CD4-positive, alpha-beta T cell treated with Interleukin-2 at 100 ng/mL for 4 hours (primary cell): ENCODE data around the gene FN3KRP.

Experiments used
- DNase-seq: peaks from one replicate; pipeline ENCODE4 v3.0.0-alpha.2; 2020; ENCODE audit warnings: low spot score

Gene FN3KRP

DNA sequence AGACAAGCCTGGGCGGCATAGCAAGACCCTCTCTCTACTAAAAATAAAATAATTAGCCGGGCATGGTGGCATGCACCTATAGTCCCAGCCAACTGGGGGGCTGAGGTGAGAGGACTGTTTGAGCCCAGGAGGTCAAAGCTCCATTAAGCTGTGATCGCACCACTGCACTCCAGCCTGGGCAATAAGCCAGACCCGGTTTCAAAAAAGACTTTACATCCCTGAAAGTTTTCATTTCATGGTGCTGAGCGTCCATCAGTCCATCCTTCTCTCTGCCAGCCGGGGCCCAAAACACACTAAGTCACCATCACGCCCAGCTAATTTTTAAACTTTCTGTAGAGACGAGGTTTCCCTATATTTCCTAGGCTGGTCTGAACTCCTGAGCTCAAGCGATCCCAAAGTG lies 28.6 kb upstream of the FN3KRP start:
- DNase-seq = no peak

DNA sequence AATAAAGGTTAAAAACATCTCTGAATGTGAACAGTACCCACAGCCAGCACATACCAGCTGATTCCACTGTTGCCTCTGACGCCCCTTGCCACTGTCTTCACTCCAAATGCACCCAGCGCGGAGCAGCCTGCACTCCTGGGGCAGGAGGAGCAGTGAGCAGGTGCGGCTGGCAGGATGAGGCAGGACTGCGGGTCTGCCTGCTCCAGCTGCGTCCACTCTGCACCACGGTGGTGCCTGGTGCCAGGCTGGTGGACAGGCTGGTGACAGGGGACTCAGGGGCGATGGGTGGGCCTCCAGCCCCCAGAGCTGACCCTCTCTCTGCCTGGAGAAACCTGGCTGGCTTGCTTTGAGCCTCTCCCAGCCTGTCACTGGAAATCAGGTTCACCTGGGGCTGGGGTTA lies 27.4 kb upstream of the FN3KRP start:
- no peak for DNase-seq

- DNase-seq = no peak
Measured at GRCh38 chr17:82690786-82691489, 25.6 kb upstream of the FN3KRP start.

DNA sequence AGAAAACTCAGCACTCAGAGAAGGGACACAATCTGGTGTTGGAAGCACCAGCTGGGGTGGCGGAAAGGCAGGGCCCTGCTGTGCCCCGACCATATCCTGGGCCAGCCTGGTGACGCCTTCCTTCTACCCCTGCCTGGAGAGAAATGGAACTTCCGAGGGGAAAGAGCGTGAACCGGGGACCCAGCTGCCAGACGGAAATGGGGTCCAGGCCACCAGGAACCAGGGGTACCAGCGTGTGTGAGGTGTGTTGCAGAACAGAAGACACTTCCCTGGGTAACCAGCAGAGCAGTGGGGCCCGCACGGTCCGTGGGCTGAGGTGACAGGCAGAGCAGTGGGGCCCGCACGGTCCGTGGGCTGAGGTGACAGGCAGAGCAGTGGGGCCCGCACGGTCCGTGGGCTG lies 24.8 kb upstream of the FN3KRP start:
- no peak for DNase-seq

DNA sequence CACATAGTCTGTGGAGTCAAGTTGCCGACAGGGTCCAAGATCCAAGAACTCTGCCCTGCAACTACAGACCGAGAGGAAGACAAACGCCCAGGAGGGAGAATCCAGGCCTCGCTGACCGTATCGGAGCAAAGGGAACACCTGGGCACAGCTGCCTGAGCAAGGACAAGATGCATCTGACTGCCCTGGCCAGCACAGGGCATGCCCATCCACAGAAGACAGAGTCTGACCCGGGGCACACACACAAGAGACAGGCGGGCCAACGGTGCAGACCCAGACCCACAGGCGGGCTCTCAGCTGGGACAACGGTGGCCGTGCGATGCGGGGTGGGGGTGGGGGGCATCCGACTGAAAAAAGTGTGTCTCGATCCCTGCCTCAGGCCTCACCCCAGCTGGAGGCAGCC lies 24.2 kb upstream of the FN3KRP start:
- no peak for DNase-seq

GRCh38 chr17:82693168-82693867 lies 23.2 kb upstream of the FN3KRP start:
- DNase-seq = no peak

DNA sequence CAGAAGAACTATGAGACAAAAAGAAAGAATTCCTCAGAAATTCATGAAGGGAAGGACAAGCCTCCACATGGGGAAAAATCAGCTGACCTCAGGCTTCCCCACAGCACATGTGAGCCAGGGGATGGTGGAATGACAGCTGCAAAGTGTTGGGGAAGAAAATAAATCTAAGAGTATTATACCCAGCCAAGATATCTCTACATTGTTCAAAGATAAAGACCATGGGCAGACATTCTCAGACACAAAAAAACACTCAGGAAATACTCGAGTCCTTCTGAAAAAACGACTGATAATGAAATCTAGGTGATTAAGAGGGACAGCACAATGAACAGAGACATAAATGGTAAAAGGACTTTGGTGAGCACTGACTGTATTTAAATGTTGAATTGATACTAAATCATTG lies 21.9 kb upstream of the FN3KRP start:
- DNase-seq = no peak

- no peak for DNase-seq
Measured at GRCh38 chr17:82696259-82696658, 20.2 kb upstream of the FN3KRP start.

GRCh38 chr17:82696916-82697807 lies 19.3 kb upstream of the FN3KRP start:
- DNase-seq = no peak

DNA sequence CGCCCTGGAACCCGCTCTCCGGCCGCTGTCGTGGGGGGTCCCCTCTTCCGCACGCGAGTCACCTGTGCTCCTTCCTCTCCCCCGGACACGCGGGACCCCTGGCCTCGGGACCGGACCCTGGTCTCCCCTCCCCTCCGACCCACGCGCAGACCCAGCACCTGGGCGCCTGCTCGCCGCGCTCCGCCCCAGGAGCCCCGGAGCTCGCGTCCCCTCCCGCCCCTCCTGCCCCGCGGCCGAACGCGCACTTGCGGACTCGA lies 18.8 kb upstream of the FN3KRP start:
- no peak for DNase-seq

DNA sequence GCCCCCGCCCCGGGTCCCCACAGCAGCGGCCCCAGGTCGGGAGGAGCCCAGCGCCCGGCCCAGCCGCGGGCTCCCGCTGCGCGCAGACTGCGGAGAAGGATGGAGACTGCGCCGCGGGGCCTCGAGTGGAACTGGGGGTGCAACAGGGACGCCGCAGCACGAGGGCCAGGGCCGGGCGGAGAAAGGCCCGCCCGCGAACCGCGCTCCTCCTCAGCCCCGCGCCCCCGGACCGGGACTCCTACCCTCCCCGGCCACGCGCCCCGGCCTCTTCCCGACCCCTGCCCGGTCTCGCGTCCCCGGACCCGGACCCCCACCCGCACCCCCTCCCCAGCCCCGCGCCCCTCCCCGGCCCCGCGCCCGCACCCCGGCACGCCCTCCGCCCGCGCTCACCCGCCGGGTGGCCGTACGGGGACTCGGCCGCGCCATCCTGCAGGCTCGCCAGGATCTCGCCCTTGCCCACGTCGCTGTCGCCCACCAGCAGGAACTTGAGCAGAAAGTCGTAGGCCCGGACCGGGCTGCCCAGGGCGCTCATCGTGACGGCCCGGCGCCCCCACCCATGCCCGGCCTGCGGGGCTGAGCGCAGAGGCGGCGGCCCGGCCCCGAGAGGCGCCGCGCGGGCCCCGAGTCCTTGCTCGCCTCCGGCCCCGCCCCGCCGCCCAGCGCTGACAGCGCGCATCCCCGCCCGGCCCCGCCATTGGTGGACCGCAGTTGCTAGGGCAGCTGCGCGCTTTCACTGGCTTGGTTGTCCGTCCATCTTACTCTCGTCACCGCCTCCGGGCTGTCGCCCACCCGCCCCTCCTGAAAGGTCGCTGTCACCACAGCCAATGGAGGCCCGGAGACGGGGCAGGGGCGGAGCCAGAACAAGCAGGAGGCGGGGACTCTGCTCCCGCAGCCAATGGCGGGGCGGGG lies 18.2 kb upstream of the FN3KRP start, which contains the start of gene RAB40B:
Gene RAB40B, minus strand, starts transcription at position 634 of the 909 bp plus-strand sequence. Its CDS starts 102 bp downstream, at position 532.
- peak; percentile 99 for DNase-seq

DNA sequence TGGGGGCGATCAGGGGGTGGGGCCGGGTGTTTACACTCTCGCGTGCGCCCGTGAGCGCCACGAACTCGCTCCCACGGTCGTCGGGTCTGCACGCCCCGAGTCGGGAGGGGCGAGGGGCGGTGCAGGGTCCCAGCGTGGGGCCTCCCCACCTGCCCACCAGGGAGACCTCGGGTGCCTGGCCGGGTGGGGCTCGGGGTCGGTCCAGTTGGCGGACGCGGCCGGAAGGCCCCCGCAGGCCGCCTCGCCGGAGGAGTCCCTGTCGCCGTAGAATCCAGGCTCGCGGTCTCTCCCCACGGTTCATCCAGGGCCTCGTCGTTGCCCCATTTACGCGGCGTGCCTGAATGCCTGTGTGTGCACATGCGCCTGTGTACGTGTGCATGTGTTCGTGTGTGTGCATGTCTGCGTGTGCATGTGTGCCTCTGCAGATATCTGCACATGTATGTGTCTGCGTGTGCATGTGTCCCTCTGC lies 17.5 kb upstream of the FN3KRP start:
- DNase-seq = no peak

- DNase-seq = no peak
Measured at GRCh38 chr17:82699551-82699950, 17.0 kb upstream of the FN3KRP start.

GRCh38 chr17:82702231-82702927 lies 14.1 kb upstream of the FN3KRP start:
- no peak for DNase-seq

DNA sequence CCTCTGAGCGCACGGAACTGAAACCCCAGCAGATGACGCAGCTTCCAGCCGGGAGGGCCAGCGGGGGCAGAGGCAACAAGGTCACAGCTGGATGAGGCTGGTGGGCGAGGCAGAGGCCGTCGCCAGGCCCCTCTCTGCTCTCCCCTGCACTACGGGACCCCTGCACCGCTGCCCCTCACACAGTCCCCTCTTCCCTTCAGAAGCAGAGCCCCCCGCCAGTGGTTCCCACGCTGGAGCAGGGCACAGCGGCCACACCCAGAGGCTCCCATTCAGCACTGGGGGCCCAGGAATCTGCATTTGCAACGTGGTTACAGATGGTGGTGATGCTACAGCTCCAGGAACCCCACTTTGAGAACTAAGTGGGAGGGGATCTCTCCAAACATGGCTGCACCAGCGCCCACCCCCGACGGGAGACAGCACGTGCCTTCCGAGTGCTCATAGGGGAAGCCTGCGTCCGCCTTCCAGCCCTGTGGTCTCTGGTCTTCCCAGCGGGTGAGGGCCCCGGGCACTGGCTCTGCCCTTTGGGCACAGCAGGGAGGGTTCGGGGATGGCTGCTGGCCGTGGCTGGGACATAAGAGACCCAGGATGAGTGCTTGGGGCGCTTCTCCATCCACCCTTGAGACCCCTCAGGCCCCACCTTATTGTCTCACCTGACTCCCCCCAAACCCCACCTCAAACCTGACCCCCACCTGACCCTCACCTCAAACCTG lies 13.3 kb upstream of the FN3KRP start:
- DNase-seq = no peak

- DNase-seq = no peak
Measured at GRCh38 chr17:82703935-82704865, 12.3 kb upstream of the FN3KRP start.

DNA sequence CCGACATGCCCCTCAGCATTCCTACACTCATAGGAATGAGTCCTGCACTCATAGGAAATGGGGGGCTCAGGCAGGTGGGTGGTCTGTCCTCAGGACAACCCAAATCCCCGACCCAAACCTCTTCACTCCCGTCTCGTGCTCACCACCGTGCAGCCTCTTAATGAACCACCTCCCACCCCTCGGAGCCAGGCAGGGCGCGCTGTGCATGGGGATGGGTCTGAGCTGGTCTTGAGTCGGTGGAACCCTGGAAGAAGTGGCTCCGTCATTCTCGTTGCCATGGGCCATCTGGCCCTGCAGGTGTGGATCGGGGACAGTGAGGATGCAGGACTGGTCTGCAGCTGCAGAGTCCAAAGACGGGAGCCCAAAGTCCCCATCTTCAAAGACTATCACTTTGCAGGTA lies 11.6 kb upstream of the FN3KRP start:
- DNase-seq = no peak

DNA sequence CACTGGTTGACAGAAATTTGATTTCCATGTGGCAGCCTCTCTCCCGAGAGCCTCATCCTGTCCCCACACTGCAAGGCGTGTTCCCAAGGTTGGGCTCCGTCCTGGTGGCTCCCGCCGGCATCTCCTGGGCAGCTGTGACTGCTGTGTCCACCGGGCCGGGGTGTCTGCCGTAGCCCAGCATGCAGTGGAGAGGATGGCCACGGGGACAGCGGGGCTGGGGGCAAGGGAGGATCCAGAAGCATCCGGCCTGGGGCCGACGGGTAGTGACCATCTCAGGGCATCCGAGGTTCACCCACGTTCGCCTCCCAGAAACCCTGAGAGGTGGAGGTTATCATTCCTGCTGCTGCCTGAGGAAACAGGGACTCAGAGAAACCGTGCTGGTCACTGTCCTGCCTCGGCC lies 10.8 kb upstream of the FN3KRP start:
- no peak for DNase-seq

- no peak for DNase-seq
Measured at GRCh38 chr17:82709024-82709675, 7.4 kb upstream of the FN3KRP start.
